IPS-NIHi11 (cell line): Measurements from ENCODE around the gene DCST1.
A peak's percentile ranks its signal among the peaks of the same experiment; 100 is the strongest.

Experiments used
- DNase-seq: peaks from one replicate; pipeline ENCODE4 v3.0.0; 2012; ENCODE audit warnings: mixed read lengths, low spot score

Gene DCST1

GRCh38 chr1:155073377-155074242 is 40.0 kb downstream of the DCST1 start:
- no peak for DNase-seq

- DNase-seq: no peak
Observed at GRCh38 chr1:155075535-155075934, 41.9 kb downstream of the DCST1 start.

DNA sequence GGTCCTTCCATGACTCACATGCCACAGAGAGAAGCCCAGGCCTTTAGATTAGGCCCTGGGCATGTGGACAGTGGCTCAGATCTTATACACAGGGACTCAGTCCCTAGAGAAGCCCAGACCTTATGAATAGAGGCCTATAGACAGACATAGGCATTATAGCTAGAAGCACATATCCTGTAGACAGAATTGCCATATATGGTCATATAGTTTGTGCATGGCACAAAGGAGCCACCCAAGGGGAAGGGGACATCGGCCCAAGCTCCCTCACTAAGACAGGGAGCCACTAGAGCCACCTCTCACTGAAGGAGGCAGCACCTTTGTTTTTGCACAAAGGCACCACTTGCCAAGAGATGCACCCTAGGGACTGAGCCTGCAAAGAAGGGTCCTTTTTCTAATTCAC is 42.7 kb downstream of the DCST1 start:
- DNase-seq: no peak

DNA sequence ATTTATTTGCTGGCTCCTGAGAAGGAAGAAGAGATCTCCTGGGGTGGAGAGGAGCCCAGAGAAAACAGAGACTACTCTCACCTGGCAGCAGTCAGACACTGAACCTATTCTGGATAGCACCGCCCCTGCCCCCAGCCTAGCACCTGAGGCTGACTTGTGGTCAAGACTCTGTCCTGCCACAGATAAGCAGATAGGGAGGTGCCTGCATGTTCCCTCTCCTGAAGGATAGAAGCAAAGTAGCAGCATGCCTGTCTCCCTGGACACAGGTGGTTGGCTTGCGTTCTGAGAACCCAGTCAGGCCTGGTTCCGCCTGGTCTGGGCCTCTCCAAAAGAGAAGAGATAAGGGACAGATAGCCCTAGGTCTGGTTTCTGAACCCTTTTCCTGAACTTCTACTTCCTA is 43.7 kb downstream of the DCST1 start:
- no peak for DNase-seq

GRCh38 chr1:155077758-155078445 is 44.3 kb downstream of the DCST1 start:
- DNase-seq: no peak

- DNase-seq: peak; percentile 93
Observed at GRCh38 chr1:155078469-155079209, 45.0 kb downstream of the DCST1 start, which contains the start of gene EFNA3. EFNA3 (plus strand) TSS chr1:155078837; CDS start chr1:155078942, 105 bp downstream.

DNA sequence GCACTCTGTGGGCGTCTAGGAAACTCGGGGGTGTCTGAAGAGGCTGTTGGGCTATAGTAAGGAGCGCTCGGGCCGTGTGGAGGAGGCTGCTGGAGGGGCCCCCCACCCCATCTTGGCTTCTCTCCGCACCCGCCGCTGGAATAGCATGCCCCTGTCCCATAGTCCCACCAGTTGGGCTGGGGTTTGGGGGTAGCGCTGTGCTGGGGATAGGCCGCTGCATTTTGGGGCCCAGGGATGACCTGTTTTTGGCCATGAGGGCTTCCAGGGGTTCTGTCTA is 45.5 kb downstream of the DCST1 start:
- DNase-seq: no peak

GRCh38 chr1:155079487-155080311 is 46.1 kb downstream of the DCST1 start:
- peak; percentile 23 for DNase-seq

GRCh38 chr1:155080312-155081228 is 46.9 kb downstream of the DCST1 start:
- DNase-seq: peak; percentile 77

GRCh38 chr1:155081472-155082300 is 48.1 kb downstream of the DCST1 start:
- no peak for DNase-seq

GRCh38 chr1:155082301-155083051 is 48.9 kb downstream of the DCST1 start:
- DNase-seq: no peak

GRCh38 chr1:155083052-155083541 is 49.5 kb downstream of the DCST1 start:
- DNase-seq: no peak

DNA sequence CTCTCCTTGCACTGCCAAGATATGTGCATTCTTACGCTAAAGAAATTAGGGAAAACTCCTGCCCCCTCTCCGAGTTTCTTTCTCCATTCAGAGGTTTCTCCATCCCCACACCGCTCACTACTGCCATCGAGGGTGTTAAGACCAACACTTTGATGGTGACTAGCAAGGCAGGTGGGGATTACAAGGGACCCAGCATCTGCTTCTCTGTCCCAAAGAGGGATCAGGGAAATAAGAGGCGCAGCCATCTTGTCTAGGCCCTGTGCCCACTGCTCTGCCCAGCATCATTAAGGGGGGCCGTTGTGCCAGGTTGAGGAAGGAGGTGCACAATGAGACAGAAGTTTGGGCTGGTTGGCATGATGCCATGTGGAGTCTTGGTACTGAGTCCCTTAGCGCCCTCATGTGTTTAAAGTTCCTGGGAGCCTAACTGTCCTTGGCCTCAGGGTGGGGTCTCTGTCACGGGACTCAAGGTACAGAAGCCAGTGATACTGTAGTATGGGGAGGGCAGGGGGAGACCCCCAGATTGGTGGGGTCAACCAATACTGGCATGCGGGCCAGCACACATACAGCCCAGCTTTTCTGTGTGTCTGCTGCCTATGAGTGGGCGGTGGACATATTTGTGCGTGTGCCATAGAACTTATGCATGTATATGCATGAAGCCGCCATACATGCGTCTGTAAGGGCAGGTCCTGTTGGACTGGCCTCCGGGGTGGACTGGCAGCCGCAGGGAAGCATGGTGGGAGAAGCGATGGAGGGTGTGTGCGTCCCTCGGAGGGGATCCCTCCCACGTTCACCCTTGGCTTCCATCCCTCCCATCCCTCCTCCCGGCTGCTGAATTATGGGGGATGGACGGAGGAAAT is 50.5 kb downstream of the DCST1 start:
- DNase-seq: no peak

- peak; percentile 88 for DNase-seq
Observed at GRCh38 chr1:155084722-155085503, 51.3 kb downstream of the DCST1 start.

GRCh38 chr1:155085504-155086127 is 52.0 kb downstream of the DCST1 start:
- DNase-seq: peak; percentile 31

GRCh38 chr1:155086128-155086741 is 52.6 kb downstream of the DCST1 start:
- DNase-seq: peak; percentile 75
